Measurements from ENCODE around the gene TRIM74.
"Not testable (repeated sequence)": the region's sequence is repeated elsewhere in the genome, so short reads cannot be mapped to it uniquely, and the experiment has no call there.

Gene TRIM74

GRCh38 chr7:72968980-72969516, at the start of gene TRIM74:
Gene TRIM74, minus strand, starts transcription at chr7:72969466. Its CDS starts 3,309 bp downstream, at chr7:72966157.
- not testable (repeated sequence) for H3K4me3 ChIP-seq (replicated peaks; ENCODE audit: low read depth, low read length); DNase-seq (ENCODE audit: extremely low read depth, low read depth)

GRCh38 chr7:73006491-73006890, 37.2 kb upstream of the TRIM74 start:
- not testable (repeated sequence) for DNase-seq (ENCODE audit: extremely low read depth, low read depth)
- peak overlapping the region; percentile 47 for H3K4me3 ChIP-seq (replicated peaks; ENCODE audit: low read depth, low read length)

GRCh38 chr7:73005693-73006447, 36.6 kb upstream of the TRIM74 start:
- H3K4me3 ChIP-seq (replicated peaks; ENCODE audit: low read depth, low read length) = peak overlapping the region; percentile 47
- peak; percentile 37 for DNase-seq (ENCODE audit: extremely low read depth, low read depth)

- DNase-seq (ENCODE audit: extremely low read depth, low read depth) = not testable (repeated sequence)
- peak overlapping the region; percentile 47 for H3K4me3 ChIP-seq (replicated peaks; ENCODE audit: low read depth, low read length)
These were observed 36.1 kb upstream of the TRIM74 start for GRCh38 chr7:73005356-73005692.

- DNase-seq (ENCODE audit: extremely low read depth, low read depth); H3K4me3 ChIP-seq (replicated peaks; ENCODE audit: low read depth, low read length): not testable (repeated sequence)
These were observed 28.7 kb upstream of the TRIM74 start for GRCh38 chr7:72997887-72998468.

- H3K4me3 ChIP-seq (replicated peaks; ENCODE audit: low read depth, low read length); DNase-seq (ENCODE audit: extremely low read depth, low read depth): not testable (repeated sequence)
These were observed 28.2 kb upstream of the TRIM74 start for GRCh38 chr7:72997447-72997846.

- H3K4me3 ChIP-seq (replicated peaks; ENCODE audit: low read depth, low read length); DNase-seq (ENCODE audit: extremely low read depth, low read depth): not testable (repeated sequence)
These were observed 26.2 kb upstream of the TRIM74 start for GRCh38 chr7:72995484-72995883.

GRCh38 chr7:72990146-72990913, 21.1 kb upstream of the TRIM74 start:
- not testable (repeated sequence) for DNase-seq (ENCODE audit: extremely low read depth, low read depth); H3K4me3 ChIP-seq (replicated peaks; ENCODE audit: low read depth, low read length)

GRCh38 chr7:72982084-72982483, 12.8 kb upstream of the TRIM74 start:
- H3K4me3 ChIP-seq (replicated peaks; ENCODE audit: low read depth, low read length); DNase-seq (ENCODE audit: extremely low read depth, low read depth): not testable (repeated sequence)

GRCh38 chr7:72980382-72980781, 11.1 kb upstream of the TRIM74 start:
- DNase-seq (ENCODE audit: extremely low read depth, low read depth); H3K4me3 ChIP-seq (replicated peaks; ENCODE audit: low read depth, low read length): not testable (repeated sequence)

- not testable (repeated sequence) for H3K4me3 ChIP-seq (replicated peaks; ENCODE audit: low read depth, low read length); DNase-seq (ENCODE audit: extremely low read depth, low read depth)
These were observed 7.2 kb upstream of the TRIM74 start for GRCh38 chr7:72976434-72976833.

GRCh38 chr7:72975656-72976286, 6.5 kb upstream of the TRIM74 start:
- H3K4me3 ChIP-seq (replicated peaks; ENCODE audit: low read depth, low read length) = not testable (repeated sequence)

GRCh38 chr7:72974781-72975180, 5.5 kb upstream of the TRIM74 start:
- not testable (repeated sequence) for H3K4me3 ChIP-seq (replicated peaks; ENCODE audit: low read depth, low read length); DNase-seq (ENCODE audit: extremely low read depth, low read depth)

More at GRCh38 chr7:72975656-72976286, 6.5 kb upstream of the TRIM74 start:
- not testable (repeated sequence) for DNase-seq (ENCODE audit: extremely low read depth, low read depth)

- H3K4me3 ChIP-seq (replicated peaks; ENCODE audit: low read depth, low read length); DNase-seq (ENCODE audit: extremely low read depth, low read depth): not testable (repeated sequence)
These were observed 2.2 kb upstream of the TRIM74 start for GRCh38 chr7:72971505-72971904.

- not testable (repeated sequence) for DNase-seq (ENCODE audit: extremely low read depth, low read depth); H3K4me3 ChIP-seq (replicated peaks; ENCODE audit: low read depth, low read length)
These were observed 422 bp upstream of the TRIM74 start for GRCh38 chr7:72969688-72970087.

GRCh38 chr7:72966892-72967291, 2.4 kb downstream of the TRIM74 start:
- H3K4me3 ChIP-seq (replicated peaks; ENCODE audit: low read depth, low read length) = not testable (repeated sequence)

GRCh38 chr7:72965186-72965975, 3.9 kb downstream of the TRIM74 start:
- not testable (repeated sequence) for DNase-seq (ENCODE audit: extremely low read depth, low read depth); H3K4me3 ChIP-seq (replicated peaks; ENCODE audit: low read depth, low read length)

More at GRCh38 chr7:72966892-72967291, 2.4 kb downstream of the TRIM74 start:
- DNase-seq (ENCODE audit: extremely low read depth, low read depth) = not testable (repeated sequence)

Data from HFF-Myc (cell line).